Effector memory CD8-positive, alpha-beta T cell (primary cell): ENCODE results near the gene INAFM2.

Source experiments
- ATAC-seq: fragments of 150-1000 bp; cut with Tn5 transposase; replicated peaks from 2 replicates; pipeline ENCODE4 v1.10.0; 2021; ENCODE audit warnings: mild to moderate bottlenecking, moderate library complexity
- DNase-seq, 3 experiments: peaks; one replicate each; pipeline ENCODE4 v3.0.0; 2021
- H3K27ac Mint-ChIP-seq, 2 donors: one replicate each; pipeline ENCODE4 v1.8.0; 2022; ENCODE audit warnings: mild to moderate bottlenecking in 2 of 2, mixed read lengths in 2 of 2, moderate library complexity in 2 of 2
- H3K27me3 Mint-ChIP-seq, 2 donors: one replicate each; pipeline ENCODE4 v1.8.0; 2022; ENCODE audit warnings: mixed read lengths in 2 of 2
- H3K36me3 Mint-ChIP-seq: one replicate; pipeline ENCODE4 v1.8.0; 2022; ENCODE audit warnings: mild to moderate bottlenecking, moderate library complexity, mixed read lengths; ENCODE audit not compliant: insufficient read depth
- H3K4me1 Mint-ChIP-seq, 2 donors: one replicate each; pipeline ENCODE4 v1.8.0; 2022; ENCODE audit warnings: low read depth in 2 of 2, mixed read lengths in 2 of 2
- H3K4me3 Mint-ChIP-seq, 2 donors: one replicate each; pipeline ENCODE4 v1.8.0; 2022; ENCODE audit warnings: mild to moderate bottlenecking in 2 of 2, mixed read lengths in 2 of 2, moderate library complexity in 2 of 2
- H3K9me3 Mint-ChIP-seq, 2 donors: one replicate each; pipeline ENCODE4 v1.8.0; 2022; ENCODE audit warnings: mixed read lengths in 2 of 2

The INAFM2 gene

GRCh38 chr15:40330368-40330836 is 6.9 kb downstream of the INAFM2 start:
- no peaks in the 10 kb centered on the region for H3K9me3 Mint-ChIP-seq
- H3K4me1 Mint-ChIP-seq, result peaks cover 6 to 10% of the 10 kb centered on the region in 2 donors
- no peaks in the 10 kb centered on the region for H3K27me3 Mint-ChIP-seq
- H3K36me3 Mint-ChIP-seq, result no peaks in the 10 kb centered on the region
- no peak overlapping the region for H3K27ac Mint-ChIP-seq
- H3K4me3 Mint-ChIP-seq, result no peak overlapping the region
- ATAC-seq, result no peak
- DNase-seq, result no peak

GRCh38 chr15:40331026-40331425 is 7.5 kb downstream of the INAFM2 start:
- no peak for ATAC-seq
- Mint-ChIP-seq H3K4me1 (peaks cover 4 to 10% of the 10 kb centered on the region in 2 donors), H3K27ac (no peak overlapping the region), H3K9me3 (no peaks in the 10 kb centered on the region), H3K36me3 (no peaks in the 10 kb centered on the region), H3K27me3 (no peaks in the 10 kb centered on the region), H3K4me3 (no peak overlapping the region)
- no peak for DNase-seq

- Mint-ChIP-seq H3K27ac (no peak overlapping the region), H3K36me3 (no peaks in the 10 kb centered on the region), H3K4me1 (peaks cover 4 to 10% of the 10 kb centered on the region in 2 donors), H3K4me3 (no peak overlapping the region), H3K9me3 (no peaks in the 10 kb centered on the region), H3K27me3 (no peaks in the 10 kb centered on the region)
- ATAC-seq (no peak), DNase-seq (no peak)
Observed at GRCh38 chr15:40331637-40332036, 8.1 kb downstream of the INAFM2 start.

DNA sequence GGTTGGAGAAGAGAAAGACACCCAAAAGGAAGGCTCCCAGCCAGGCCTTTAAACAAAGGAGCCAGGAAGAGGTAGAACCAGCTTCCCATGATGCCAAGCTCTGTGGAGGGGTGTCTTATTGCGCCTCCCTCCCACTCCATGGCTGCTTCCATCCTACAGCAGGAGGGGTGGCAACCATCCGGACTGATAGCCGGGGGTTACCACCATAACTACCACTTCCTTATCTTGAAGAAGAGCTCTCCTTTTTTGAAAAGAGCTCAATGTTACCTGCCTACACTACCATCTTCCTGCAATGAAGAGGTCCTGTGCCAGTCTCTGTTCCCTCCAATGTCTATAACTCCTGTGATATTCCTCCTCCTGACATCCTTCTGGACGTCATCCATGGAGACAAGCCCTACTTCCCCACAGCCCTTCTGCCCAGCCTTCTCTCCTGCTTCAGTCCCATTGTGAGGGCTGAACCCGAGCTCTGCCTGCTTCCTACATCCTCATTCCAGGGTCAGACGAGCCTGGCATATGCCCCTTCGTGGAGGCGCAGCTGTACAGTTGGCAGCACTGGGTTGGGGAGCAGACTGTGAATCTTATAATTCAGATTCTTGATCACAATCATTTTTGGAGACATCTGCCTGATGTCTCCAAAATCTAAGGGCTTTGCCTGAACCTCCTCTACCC is 8.8 kb downstream of the INAFM2 start:
- Mint-ChIP-seq H3K27ac (no peak overlapping the region), H3K9me3 (no peaks in the 10 kb centered on the region), H3K27me3 (no peaks in the 10 kb centered on the region), H3K4me1 (peaks cover 4 to 13% of the 10 kb centered on the region in 2 donors), H3K4me3 (no peak overlapping the region), H3K36me3 (no peaks in the 10 kb centered on the region)
- DNase-seq, result no peak
- no peak for ATAC-seq

- Mint-ChIP-seq H3K36me3 (no peaks in the 10 kb centered on the region), H3K27me3 (no peaks in the 10 kb centered on the region), H3K9me3 (no peaks in the 10 kb centered on the region), H3K4me3 (no peak overlapping the region), H3K4me1 (peaks cover 9 to 16% of the 10 kb centered on the region in 2 donors), H3K27ac (no peak overlapping the region)
- ATAC-seq (no peak), DNase-seq (no peak)
Observed at GRCh38 chr15:40333922-40334492, 10.5 kb downstream of the INAFM2 start.

DNA sequence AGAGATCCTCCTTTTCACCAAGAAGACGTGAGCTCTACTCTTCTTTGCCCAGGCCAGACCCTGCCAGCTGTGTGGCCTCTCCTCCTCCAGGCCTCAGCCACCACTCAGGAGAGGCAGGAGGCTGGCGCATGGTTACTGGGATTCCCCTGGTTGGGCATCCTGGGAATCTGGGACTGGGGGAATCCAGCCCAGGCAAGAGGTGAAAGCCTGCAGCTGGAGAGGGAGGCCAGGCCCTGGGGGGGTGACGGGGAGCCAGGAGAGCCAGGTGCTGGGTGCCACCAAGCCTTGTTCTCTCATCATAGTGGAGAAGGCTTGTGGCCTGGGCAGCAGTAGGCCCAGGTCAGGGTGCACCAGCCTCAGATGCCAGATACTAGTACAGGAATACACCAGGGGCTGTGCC is 11.0 kb downstream of the INAFM2 start:
- DNase-seq, result no peak
- Mint-ChIP-seq H3K9me3 (no peaks in the 10 kb centered on the region), H3K36me3 (no peaks in the 10 kb centered on the region), H3K4me3 (no peak overlapping the region), H3K27ac (no peak overlapping the region), H3K4me1 (peaks cover 8 to 14% of the 10 kb centered on the region in 2 donors), H3K27me3 (no peaks in the 10 kb centered on the region)
- no peak for ATAC-seq

- no peak for DNase-seq
- H3K4me3 Mint-ChIP-seq, result no peak overlapping the region
- ATAC-seq, result no peak
- H3K4me1 Mint-ChIP-seq, result peaks cover 8 to 14% of the 10 kb centered on the region in 2 donors
- H3K27ac Mint-ChIP-seq, result no peak overlapping the region
- H3K36me3 Mint-ChIP-seq, result no peaks in the 10 kb centered on the region
- no peaks in the 10 kb centered on the region for H3K9me3 Mint-ChIP-seq
- no peaks in the 10 kb centered on the region for H3K27me3 Mint-ChIP-seq
Observed at GRCh38 chr15:40334941-40335795, 11.7 kb downstream of the INAFM2 start.

- Mint-ChIP-seq H3K27me3 (no peaks in the 10 kb centered on the region), H3K27ac (no peak overlapping the region), H3K36me3 (no peaks in the 10 kb centered on the region), H3K9me3 (no peaks in the 10 kb centered on the region), H3K4me1 (peaks cover 8 to 14% of the 10 kb centered on the region in 2 donors), H3K4me3 (no peak overlapping the region)
- DNase-seq (no peak), ATAC-seq (no peak)
Observed at GRCh38 chr15:40335938-40336743, 12.6 kb downstream of the INAFM2 start.

- peaks cover 8 to 14% of the 10 kb centered on the region in 2 donors for H3K4me1 Mint-ChIP-seq
- H3K9me3 Mint-ChIP-seq, result no peaks in the 10 kb centered on the region
- no peaks in the 10 kb centered on the region for H3K27me3 Mint-ChIP-seq
- H3K4me3 Mint-ChIP-seq, result no peak overlapping the region
- H3K27ac Mint-ChIP-seq, result no peak overlapping the region
- no peaks in the 10 kb centered on the region for H3K36me3 Mint-ChIP-seq
- ATAC-seq, result no peak
- no peak for DNase-seq
Observed at GRCh38 chr15:40336744-40337122, 13.2 kb downstream of the INAFM2 start.

DNA sequence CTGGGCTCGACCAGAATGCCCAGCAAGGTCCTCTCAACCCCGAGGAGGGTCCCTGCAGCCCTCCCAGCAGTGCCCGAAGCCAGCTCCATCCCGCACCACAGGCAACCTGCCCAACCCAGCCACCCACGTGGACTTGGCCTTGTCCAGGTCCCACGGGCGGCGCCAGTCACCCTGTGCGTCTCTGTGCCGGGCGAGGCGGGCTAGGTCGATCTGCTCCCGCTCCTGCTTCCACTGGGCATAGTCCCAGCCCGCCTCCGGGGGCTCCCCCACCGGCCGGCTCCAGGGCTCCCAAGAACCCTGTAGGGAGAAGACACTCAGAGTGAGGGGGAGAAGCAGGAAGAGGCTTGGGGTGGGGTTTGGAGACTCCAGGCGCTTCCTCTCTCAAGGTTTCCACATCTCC is 14.1 kb downstream of the INAFM2 start:
- no peaks in the 10 kb centered on the region for H3K9me3 Mint-ChIP-seq
- ATAC-seq (no peak), DNase-seq (no peak)
- no peak overlapping the region for H3K4me3 Mint-ChIP-seq
- peaks cover 8 to 14% of the 10 kb centered on the region in 2 donors for H3K4me1 Mint-ChIP-seq
- no peak overlapping the region for H3K27ac Mint-ChIP-seq
- no peaks in the 10 kb centered on the region for H3K27me3 Mint-ChIP-seq
- H3K36me3 Mint-ChIP-seq, result no peaks in the 10 kb centered on the region

- peaks cover 8 to 14% of the 10 kb centered on the region in 2 donors for H3K4me1 Mint-ChIP-seq
- no peak overlapping the region for H3K4me3 Mint-ChIP-seq
- no peaks in the 10 kb centered on the region for H3K27me3 Mint-ChIP-seq
- DNase-seq (peak; percentile 64 to 66 (median 65)), ATAC-seq (peak; percentile 95)
- H3K27ac Mint-ChIP-seq, result no peak overlapping the region
- no peaks in the 10 kb centered on the region for H3K9me3 Mint-ChIP-seq
- no peaks in the 10 kb centered on the region for H3K36me3 Mint-ChIP-seq
Observed at GRCh38 chr15:40338041-40338657, 14.7 kb downstream of the INAFM2 start.

DNA sequence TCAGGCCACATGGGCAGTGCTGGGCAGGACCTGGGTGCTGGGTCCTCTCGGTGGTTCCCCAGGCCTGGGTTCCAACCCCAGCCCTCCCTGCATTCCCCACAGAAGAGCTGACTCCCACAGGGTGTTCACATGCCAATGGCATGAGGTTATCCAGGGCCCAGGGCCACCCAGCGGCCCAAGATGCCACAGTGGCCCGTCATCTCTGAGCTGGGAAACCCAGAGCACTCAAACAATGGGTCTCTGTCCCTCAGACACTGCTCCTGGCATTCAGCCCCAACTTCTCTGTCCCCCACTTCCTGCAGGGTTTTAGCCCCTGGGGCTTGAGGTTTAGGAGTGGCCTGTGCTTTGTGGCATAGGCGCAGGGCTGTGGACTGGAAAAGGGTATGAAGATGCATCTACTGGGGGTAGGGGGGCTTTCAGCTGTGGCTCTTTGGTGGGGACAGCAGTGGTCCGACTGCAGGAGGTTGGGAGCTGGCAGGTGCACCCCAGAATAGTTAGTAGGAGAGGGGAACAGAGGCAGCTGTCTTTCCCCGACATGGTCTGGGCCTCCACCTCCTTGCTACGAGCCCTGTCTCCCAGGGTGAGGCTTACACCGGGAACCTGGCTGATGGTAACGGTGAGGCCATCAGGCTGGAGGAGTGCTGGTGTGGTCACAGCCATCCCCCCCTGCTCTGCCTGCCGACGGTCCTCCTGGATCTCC is 15.6 kb downstream of the INAFM2 start:
- ATAC-seq, result no peak
- no peak for DNase-seq
- no peaks in the 10 kb centered on the region for H3K9me3 Mint-ChIP-seq
- no peak overlapping the region for H3K27ac Mint-ChIP-seq
- no peaks in the 10 kb centered on the region for H3K27me3 Mint-ChIP-seq
- peaks cover 8 to 10% of the 10 kb centered on the region in 2 donors for H3K4me1 Mint-ChIP-seq
- H3K36me3 Mint-ChIP-seq, result no peaks in the 10 kb centered on the region
- H3K4me3 Mint-ChIP-seq, result no peak overlapping the region
